VCaP (cell line): Measurements from ENCODE around the gene UXT.
A peak's percentile ranks its signal among the peaks of the same experiment; 100 is the strongest.

ENCODE experiments used
- H3K27ac ChIP-seq: fragments of 450-650 bp; 2 replicates; pipeline ENCODE4 v1.5.1; 2017
- CTCF ChIP-seq: fragments of 450-650 bp; conservative IDR thresholded peaks from 2 replicates; pipeline ENCODE4 v1.5.1; 2017; ENCODE audit warnings: mild to moderate bottlenecking, moderate library complexity

UXT gene

DNA sequence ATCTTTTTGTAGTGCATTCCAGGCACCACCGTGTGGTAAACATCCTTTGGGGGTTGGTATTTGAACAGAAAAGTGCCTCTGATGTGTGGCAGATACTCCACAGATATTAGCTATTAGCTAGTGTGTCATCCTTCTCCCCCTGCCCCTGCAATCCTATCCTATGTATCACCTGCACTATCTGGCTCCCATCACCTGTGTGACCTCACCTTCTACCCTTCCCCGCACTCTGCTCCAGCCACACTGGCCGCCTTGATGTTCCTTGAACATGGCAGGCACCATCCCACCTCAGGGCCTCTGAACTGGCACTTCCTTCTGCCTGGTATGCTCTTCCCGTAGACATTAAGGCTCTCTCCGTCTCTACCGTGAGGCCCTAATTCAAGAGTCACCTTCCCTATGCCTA is 12.3 kb downstream of the UXT start:
- TF ChIP-seq CTCF = no peak
- no peak overlapping the region for H3K27ac ChIP-seq

DNA sequence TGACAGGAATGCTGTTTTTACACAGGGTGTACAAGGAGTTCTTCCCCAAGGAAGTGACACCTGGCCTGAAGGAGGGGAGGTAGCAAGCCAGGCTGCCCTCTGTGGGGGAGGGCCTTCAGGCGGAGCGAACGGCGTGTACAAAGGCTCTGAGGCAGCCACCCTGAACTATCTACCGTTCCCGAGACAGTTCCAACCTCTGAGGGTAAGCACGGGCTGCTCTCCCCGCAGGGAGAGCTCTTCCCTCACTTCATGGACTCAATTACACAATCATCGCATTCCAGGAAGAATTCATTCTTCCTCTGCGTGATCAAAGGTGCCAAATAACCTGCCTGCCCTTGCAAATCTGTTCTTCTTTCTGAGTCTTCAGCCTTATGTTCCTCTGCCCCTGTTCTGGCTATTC is 13.4 kb downstream of the UXT start:
- TF ChIP-seq CTCF = no peak
- no peak overlapping the region for H3K27ac ChIP-seq

DNA sequence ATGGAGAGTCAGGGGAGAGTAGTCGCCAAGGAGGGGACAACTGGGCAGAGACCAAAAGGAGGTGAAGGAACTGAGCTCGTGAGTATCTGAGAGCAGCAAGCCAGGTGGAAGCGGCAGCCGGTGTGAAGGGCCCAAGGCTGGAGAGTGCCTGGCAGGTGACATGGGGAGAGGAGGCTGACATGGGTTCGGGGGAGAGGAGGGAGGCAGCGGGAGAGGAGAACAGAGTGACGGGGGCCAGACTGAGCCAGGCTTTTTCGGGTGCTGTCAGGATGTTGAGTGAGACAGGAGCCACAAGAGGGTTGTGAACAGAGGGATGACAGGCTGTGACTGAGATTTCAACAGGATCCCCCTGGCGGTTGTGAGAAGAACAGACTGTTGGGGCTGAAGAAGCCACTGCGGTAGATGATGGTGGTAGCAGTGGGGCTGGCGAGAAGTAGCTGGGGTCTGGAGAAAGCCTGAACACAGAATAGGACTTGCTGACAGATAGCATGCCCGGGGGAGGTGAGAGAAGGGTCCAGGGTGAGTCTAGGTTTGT is 14.4 kb downstream of the UXT start:
- peak; percentile 61 for TF ChIP-seq CTCF
- H3K27ac ChIP-seq = no peak overlapping the region

- TF ChIP-seq CTCF = peak; percentile 53
- H3K27ac ChIP-seq = 0 out of 2 replicates have a peak overlapping the region, but pooled peaks have one; percentile 16
These were observed 15.1 kb downstream of the UXT start for GRCh38 chrX:47643926-47644325.

DNA sequence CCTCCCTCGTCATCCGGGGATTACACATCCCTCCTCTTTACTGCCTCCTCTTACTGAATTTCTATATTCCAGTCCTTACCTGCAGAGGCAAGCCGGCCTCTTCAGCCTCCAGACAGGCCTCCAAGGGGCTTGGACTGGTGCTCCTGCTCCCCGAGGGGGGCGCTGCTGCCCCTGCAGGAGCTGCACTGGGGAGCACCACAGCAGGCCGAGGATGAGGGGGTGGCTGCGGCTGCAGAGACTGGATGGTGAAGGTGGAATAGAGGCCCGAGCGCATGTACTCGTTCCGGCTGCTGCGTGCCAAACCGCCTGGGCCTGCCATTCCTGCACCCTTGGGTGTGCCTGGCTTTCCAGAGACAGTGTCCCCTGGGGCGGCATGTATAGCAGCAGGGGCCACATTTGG is 20.2 kb downstream of the UXT start:
- TF ChIP-seq CTCF = no peak
- no peak overlapping the region for H3K27ac ChIP-seq

- no peak for TF ChIP-seq CTCF
- no peak overlapping the region for H3K27ac ChIP-seq
These were observed 21.3 kb downstream of the UXT start for GRCh38 chrX:47637546-47638195.

GRCh38 chrX:47634871-47635575 is 24.0 kb downstream of the UXT start:
- TF ChIP-seq CTCF = no peak

More at GRCh38 chrX:47634871-47635575, 24.0 kb downstream of the UXT start:
- no peak overlapping the region for H3K27ac ChIP-seq
